ENCODE results near the gene PAPPA2.

The PAPPA2 gene

DNA sequence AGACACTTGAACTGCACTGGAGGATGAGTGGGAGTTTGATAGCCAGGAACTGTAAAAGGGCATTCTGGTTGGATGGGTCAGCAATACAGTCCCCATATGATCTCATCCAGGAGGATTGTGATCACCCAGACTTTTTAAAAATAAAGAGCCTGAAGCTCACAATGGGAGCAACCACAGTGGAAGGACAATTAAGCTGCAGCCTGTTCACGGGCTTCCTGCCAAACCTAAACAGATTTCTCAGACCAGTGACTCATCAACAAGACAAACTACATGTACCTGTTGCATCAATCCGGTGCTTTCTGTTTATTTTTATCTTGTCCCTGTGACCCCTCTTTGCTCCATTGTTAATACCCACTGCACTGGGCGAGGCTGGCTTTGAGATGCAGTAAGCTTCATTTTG is 52.3 kb downstream of the PAPPA2 start:
- peaks cover 0 to 9% of the 10 kb centered on the region in 2 donors for H3K9me3 Mint-ChIP-seq
- no peaks in the 10 kb centered on the region for H3K4me1 Mint-ChIP-seq (ENCODE audit: low read depth in 2 of 2)
- DNase-seq (no peak), ATAC-seq (replicated peaks) (no peak)
- no peaks in the 10 kb centered on the region for H3K27me3 Mint-ChIP-seq
- H3K36me3 Mint-ChIP-seq (ENCODE audit: insufficient read depth): no peaks in the 10 kb centered on the region
- H3K27ac Mint-ChIP-seq: no peak overlapping the region
- no peak overlapping the region for H3K4me3 Mint-ChIP-seq

DNA sequence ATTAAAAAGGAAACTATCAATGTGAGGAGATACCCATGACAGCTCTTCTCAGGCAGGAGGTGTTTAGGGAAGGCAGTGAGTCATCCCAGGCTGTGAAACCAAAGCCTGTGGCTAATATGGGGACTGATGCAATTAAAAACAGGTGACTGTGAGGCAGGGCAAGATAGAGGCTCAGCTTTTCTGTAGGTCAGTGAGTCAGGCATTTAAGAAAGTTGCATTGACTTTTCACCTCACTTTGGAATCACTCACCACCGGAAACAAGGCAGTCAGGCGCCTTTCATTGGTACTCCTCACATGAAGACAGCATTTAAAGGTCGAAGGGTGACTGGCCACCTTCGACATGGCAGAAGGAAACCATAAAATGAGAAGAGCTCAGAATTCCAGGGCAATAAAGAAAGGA is 54.5 kb downstream of the PAPPA2 start:
- Mint-ChIP-seq H3K36me3 (ENCODE audit: insufficient read depth) (no peaks in the 10 kb centered on the region), H3K27ac (no peak overlapping the region), H3K27me3 (no peaks in the 10 kb centered on the region), H3K9me3 (peaks cover 0 to 9% of the 10 kb centered on the region in 2 donors), H3K4me3 (no peak overlapping the region), H3K4me1 (ENCODE audit: low read depth in 2 of 2) (no peaks in the 10 kb centered on the region)
- DNase-seq: no peak
- ATAC-seq (replicated peaks): no peak

DNA sequence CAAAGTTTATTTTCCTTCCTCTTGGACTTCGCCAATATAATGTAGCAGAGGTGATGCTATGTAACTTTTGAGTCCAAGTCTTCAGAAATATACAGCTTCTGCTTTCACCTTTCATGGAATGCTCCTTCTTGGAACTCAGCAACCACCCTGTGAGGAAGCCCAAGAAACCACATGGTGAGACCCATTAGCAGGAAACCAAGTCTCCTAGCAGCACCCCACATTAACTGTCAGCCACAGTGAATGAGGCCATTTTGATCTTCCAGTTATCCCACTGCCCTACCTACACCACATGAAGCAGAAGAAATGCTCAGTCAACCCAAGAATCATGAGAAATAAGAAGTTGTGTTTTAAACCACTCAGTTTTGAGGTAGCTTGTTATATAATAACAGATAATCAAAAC is 58.2 kb downstream of the PAPPA2 start:
- DNase-seq (no peak), ATAC-seq (replicated peaks) (no peak)
- Mint-ChIP-seq H3K27ac (no peak overlapping the region), H3K9me3 (peaks cover 0 to 9% of the 10 kb centered on the region in 2 donors), H3K4me1 (ENCODE audit: low read depth in 2 of 2) (no peaks in the 10 kb centered on the region), H3K4me3 (no peak overlapping the region), H3K27me3 (no peaks in the 10 kb centered on the region), H3K36me3 (ENCODE audit: insufficient read depth) (no peaks in the 10 kb centered on the region)

DNA sequence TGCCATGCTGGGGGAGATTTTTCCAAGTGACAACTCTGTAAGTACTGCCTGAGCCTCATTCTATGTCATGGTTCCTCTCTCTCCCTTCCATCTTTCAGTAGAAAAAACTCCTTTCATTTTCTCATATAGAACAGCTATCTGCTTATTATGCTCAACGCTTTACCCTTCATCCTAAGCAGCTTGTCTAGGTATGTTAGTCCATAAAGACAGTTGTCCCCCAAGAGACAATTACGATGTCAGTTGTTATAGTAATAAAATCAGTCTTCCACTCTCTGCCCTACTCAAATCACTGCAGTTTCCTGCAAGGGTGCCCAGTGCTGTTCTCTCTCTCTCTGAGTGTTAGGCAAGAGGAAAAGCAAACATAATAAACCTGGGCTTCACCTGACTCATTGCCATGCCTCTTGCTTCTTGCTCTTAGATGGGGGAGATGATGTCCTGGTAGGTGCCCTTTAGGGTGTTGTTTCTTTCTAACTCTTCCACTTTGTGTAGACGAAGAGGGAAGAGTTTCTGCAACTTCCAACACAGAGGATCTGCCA is 59.4 kb downstream of the PAPPA2 start:
- Mint-ChIP-seq H3K27me3 (no peaks in the 10 kb centered on the region), H3K4me1 (ENCODE audit: low read depth in 2 of 2) (no peaks in the 10 kb centered on the region), H3K27ac (no peak overlapping the region), H3K4me3 (no peak overlapping the region), H3K36me3 (ENCODE audit: insufficient read depth) (no peaks in the 10 kb centered on the region), H3K9me3 (peaks cover 2 to 4% of the 10 kb centered on the region in 2 donors)
- DNase-seq: no peak
- ATAC-seq (replicated peaks): no peak

- no peak overlapping the region for H3K27ac Mint-ChIP-seq
- DNase-seq (no peak), ATAC-seq (replicated peaks) (no peak)
- no peaks in the 10 kb centered on the region for H3K36me3 Mint-ChIP-seq (ENCODE audit: insufficient read depth)
- no peaks in the 10 kb centered on the region for H3K4me1 Mint-ChIP-seq (ENCODE audit: low read depth in 2 of 2)
- H3K4me3 Mint-ChIP-seq: no peak overlapping the region
- H3K27me3 Mint-ChIP-seq: peaks cover 0 to 5% of the 10 kb centered on the region in 2 donors
- peaks cover 4 to 7% of the 10 kb centered on the region in 2 donors for H3K9me3 Mint-ChIP-seq
Measured at GRCh38 chr1:176529395-176530090, 66.6 kb downstream of the PAPPA2 start.

- no peaks in the 10 kb centered on the region for H3K4me1 Mint-ChIP-seq (ENCODE audit: low read depth in 2 of 2)
- H3K4me3 Mint-ChIP-seq: no peak overlapping the region
- ATAC-seq (replicated peaks) (no peak), DNase-seq (no peak)
- H3K27ac Mint-ChIP-seq: no peak overlapping the region
- H3K36me3 Mint-ChIP-seq (ENCODE audit: insufficient read depth): no peaks in the 10 kb centered on the region
- H3K27me3 Mint-ChIP-seq: peaks cover 0 to 10% of the 10 kb centered on the region in 2 donors
- H3K9me3 Mint-ChIP-seq: peaks cover 8 to 15% of the 10 kb centered on the region in 2 donors
Measured at GRCh38 chr1:176531036-176531435, 68.1 kb downstream of the PAPPA2 start.

DNA sequence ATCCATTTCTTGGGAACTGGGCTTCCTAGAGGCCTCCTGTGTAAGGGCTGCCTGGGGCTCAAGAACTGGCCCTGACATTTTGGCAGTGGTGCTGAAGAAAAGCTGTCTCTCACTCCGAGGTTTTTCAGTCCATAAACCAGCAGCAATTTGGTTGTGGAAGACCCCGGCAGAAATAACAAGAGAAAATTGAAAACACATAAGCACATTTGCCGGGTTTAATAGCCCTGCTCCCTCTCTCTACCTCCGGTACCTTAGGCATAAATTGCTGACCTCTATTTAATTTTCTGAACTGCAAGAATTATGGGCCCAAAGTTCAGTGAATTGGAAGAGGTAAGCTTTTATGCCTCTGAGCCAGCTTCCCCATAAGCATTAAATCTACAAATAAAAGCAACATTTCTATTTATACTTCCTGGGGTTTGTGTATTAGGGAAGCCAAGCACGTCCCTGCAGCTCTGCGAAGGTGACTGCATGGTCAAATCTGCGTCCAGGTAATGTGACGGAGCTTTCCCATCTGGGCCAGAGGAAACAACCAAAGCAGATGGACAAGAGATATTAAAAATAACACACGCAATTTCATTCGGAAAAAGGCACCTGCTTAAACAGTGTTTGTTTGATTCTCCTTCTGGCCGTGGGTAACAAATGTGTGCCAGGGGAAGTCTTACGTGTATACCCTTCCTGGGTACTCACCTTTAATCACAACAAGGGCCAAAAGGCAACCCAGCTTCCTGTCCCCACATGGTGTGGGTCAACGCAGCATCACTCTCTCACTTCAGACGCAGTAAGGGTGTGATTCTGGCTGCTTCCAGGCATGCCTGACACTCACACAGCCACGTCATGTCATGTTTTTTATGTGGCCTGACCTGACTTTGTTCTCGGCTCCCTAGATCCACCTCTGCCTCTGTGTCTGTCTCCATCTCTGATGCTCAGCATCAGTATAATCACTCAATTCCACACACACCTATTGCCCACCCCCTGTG is 69.2 kb downstream of the PAPPA2 start:
- H3K4me3 Mint-ChIP-seq: no peak overlapping the region
- DNase-seq (no peak), ATAC-seq (replicated peaks) (no peak)
- H3K4me1 Mint-ChIP-seq (ENCODE audit: low read depth in 2 of 2): no peaks in the 10 kb centered on the region
- H3K36me3 Mint-ChIP-seq (ENCODE audit: insufficient read depth): no peaks in the 10 kb centered on the region
- peaks cover 7 to 15% of the 10 kb centered on the region in 2 donors for H3K9me3 Mint-ChIP-seq
- H3K27ac Mint-ChIP-seq: no peak overlapping the region
- H3K27me3 Mint-ChIP-seq: peaks cover 0 to 10% of the 10 kb centered on the region in 2 donors

DNA sequence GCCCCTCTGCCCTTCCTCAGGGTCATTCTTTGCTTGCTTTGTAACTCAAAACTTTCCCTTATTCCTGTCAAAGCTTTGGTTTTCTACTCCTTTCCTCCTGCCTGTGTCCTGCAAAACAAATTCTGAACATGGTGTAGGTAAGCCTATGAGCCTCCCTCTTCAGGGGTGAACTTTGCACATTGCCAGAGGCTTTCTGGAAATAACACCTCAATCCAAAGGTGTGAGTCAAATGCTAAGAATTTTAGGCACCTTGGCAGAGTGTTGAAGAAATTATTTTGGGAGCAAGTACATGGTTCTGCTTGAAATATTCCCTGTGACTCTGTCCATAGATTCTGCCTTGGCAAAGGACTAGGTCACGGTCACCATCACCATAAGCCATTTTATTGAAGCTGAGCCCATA is 70.0 kb downstream of the PAPPA2 start:
- H3K36me3 Mint-ChIP-seq (ENCODE audit: insufficient read depth): no peaks in the 10 kb centered on the region
- ATAC-seq (replicated peaks): no peak

GRCh38 chr1:176536588-176536987 is 73.6 kb downstream of the PAPPA2 start:
- no peak for ATAC-seq (replicated peaks)
- H3K9me3 Mint-ChIP-seq: peaks cover 11 to 23% of the 10 kb centered on the region in 2 donors

More for the DNA sequence above, 70.0 kb downstream of the PAPPA2 start:
- H3K4me3 Mint-ChIP-seq: no peak overlapping the region
- H3K27ac Mint-ChIP-seq: no peak overlapping the region
- H3K4me1 Mint-ChIP-seq (ENCODE audit: low read depth in 2 of 2): no peaks in the 10 kb centered on the region
- H3K9me3 Mint-ChIP-seq: peaks cover 8 to 15% of the 10 kb centered on the region in 2 donors
- DNase-seq: no peak
- H3K27me3 Mint-ChIP-seq: peaks cover 0 to 10% of the 10 kb centered on the region in 2 donors

GRCh38 chr1:176539018-176539417 is 76.0 kb downstream of the PAPPA2 start:
- Mint-ChIP-seq H3K27ac (no peak overlapping the region), H3K36me3 (ENCODE audit: insufficient read depth) (no peaks in the 10 kb centered on the region), H3K4me3 (no peak overlapping the region), H3K27me3 (peaks cover 0 to 16% of the 10 kb centered on the region in 2 donors), H3K9me3 (peaks cover 14 to 21% of the 10 kb centered on the region in 2 donors), H3K4me1 (ENCODE audit: low read depth in 2 of 2) (no peaks in the 10 kb centered on the region)
- ATAC-seq (replicated peaks): no peak
- DNase-seq: no peak

More at GRCh38 chr1:176536588-176536987, 73.6 kb downstream of the PAPPA2 start:
- Mint-ChIP-seq H3K36me3 (ENCODE audit: insufficient read depth) (no peaks in the 10 kb centered on the region), H3K27ac (no peak overlapping the region), H3K4me3 (no peak overlapping the region), H3K4me1 (ENCODE audit: low read depth in 2 of 2) (no peaks in the 10 kb centered on the region), H3K27me3 (peaks cover 0 to 10% of the 10 kb centered on the region in 2 donors)
- DNase-seq: no peak

- no peaks in the 10 kb centered on the region for H3K36me3 Mint-ChIP-seq (ENCODE audit: insufficient read depth)
- H3K4me3 Mint-ChIP-seq: no peak overlapping the region
- H3K4me1 Mint-ChIP-seq (ENCODE audit: low read depth in 2 of 2): no peaks in the 10 kb centered on the region
- H3K9me3 Mint-ChIP-seq: peaks cover 8% of the 10 kb centered on the region in 2 donors
- H3K27me3 Mint-ChIP-seq: peaks cover 0 to 6% of the 10 kb centered on the region in 2 donors
- H3K27ac Mint-ChIP-seq: no peak overlapping the region
- ATAC-seq (replicated peaks): no peak
- no peak for DNase-seq
Measured at GRCh38 chr1:176540428-176540827, 77.5 kb downstream of the PAPPA2 start.

- Mint-ChIP-seq H3K27me3 (peaks cover 0 to 6% of the 10 kb centered on the region in 2 donors), H3K4me3 (no peak overlapping the region), H3K9me3 (peaks cover 8% of the 10 kb centered on the region in 2 donors), H3K36me3 (ENCODE audit: insufficient read depth) (no peaks in the 10 kb centered on the region), H3K4me1 (ENCODE audit: low read depth in 2 of 2) (no peaks in the 10 kb centered on the region), H3K27ac (no peak overlapping the region)
- DNase-seq (no peak), ATAC-seq (replicated peaks) (no peak)
Measured at GRCh38 chr1:176541663-176542062, 78.7 kb downstream of the PAPPA2 start.

- Mint-ChIP-seq H3K36me3 (ENCODE audit: insufficient read depth) (no peaks in the 10 kb centered on the region), H3K27me3 (peaks cover 0 to 6% of the 10 kb centered on the region in 2 donors), H3K4me1 (ENCODE audit: low read depth in 2 of 2) (no peaks in the 10 kb centered on the region)
Measured at GRCh38 chr1:176542352-176542751, 79.4 kb downstream of the PAPPA2 start.

More at GRCh38 chr1:176542352-176542751, 79.4 kb downstream of the PAPPA2 start:
- DNase-seq: no peak
- peaks cover 8 to 10% of the 10 kb centered on the region in 2 donors for H3K9me3 Mint-ChIP-seq
- H3K4me3 Mint-ChIP-seq: no peak overlapping the region
- ATAC-seq (replicated peaks): no peak
- no peak overlapping the region for H3K27ac Mint-ChIP-seq
